Liver (tissue), 3 donors: ENCODE measurements around the gene JOSD2.

ENCODE experiments used
- GABPA ChIP-seq, 2 donors: IDR thresholded peaks in 1 of 2; conservative IDR thresholded peaks in 1 of 2; 2 replicates each; pipeline ENCODE4 v1.6.1; 2016; ENCODE audit warnings: antibody characterized with exemption in 2 of 2, mild to moderate bottlenecking in 1 of 2, moderate library complexity in 1 of 2
- RAD21 ChIP-seq, 2 donors: IDR thresholded peaks; 2 replicates each; pipeline ENCODE4 v1.6.1; 2016; ENCODE audit warnings: antibody characterized with exemption in 2 of 2, mild to moderate bottlenecking in 2 of 2
- TAF1 ChIP-seq: conservative IDR thresholded peaks from 2 replicates; pipeline ENCODE4 v1.6.1; 2016; ENCODE audit warnings: antibody characterized with exemption, mild to moderate bottlenecking
- TF ChIP-seq, protein P1 (sequence below): fragments of 150-350 bp; IDR thresholded peaks from 2 replicates; pipeline ENCODE4 v1.5.1; 2017; ENCODE audit warnings: improper control_type of control experiment, low read depth, low read length; ENCODE audit not compliant: missing input control
- TF ChIP-seq, protein P2 (sequence below): IDR thresholded peaks from 2 replicates; pipeline ENCODE4 v1.6.1; 2016; ENCODE audit warnings: antibody characterized with exemption, mild to moderate bottlenecking
- TF ChIP-seq, protein P3 (sequence below): IDR thresholded peaks from 2 replicates; pipeline ENCODE4 v1.6.1; 2016; ENCODE audit warnings: antibody characterized with exemption
- TF ChIP-seq, protein P4 (sequence below): IDR thresholded peaks from 2 replicates; pipeline ENCODE4 v1.6.1; 2016; ENCODE audit warnings: antibody characterized with exemption
- TF ChIP-seq, protein P5 (sequence below): IDR thresholded peaks from 2 replicates; pipeline ENCODE4 v1.6.1; 2016; ENCODE audit warnings: antibody characterized with exemption
- donor health status: healthy.
- donor health status: healthy.

DNA sequence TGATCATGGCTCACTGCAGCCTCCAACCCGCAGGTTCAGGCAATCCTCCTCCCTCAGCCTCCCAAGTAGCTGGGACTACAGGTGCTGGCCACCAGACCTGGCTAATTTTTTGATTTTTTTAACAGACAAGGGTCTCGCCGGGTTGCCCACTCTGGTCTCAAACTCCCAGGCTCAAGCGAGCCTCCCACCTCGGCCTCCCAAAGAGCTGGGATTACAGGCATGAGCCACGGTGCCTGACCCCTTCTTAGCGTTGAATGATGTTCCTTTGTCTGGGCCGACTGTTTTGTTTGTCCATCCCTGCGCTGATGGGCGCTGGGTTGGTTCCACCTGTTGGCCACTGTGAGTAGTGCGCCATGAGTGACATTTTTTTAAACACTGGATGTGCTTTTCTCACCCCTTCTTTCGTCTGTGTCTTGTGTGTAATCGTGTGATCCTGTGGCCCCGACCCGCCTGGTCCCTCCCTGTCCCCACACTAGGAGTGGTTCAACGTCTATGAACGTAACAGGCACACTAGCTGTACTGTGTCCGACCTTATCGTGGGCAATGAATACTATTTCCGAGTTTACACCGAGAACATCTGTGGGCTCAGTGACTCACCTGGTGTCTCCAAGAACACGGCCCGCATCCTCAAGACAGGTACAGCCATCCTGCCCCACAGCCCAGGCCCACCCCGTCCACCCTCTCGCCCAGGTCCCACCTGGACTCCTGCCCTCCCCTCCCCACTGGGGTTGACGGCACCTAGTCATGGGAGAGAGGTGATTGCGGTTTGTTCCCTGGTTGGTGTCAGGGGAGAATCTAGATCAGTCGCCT, 49.7 kb downstream of the JOSD2 start:
- TF ChIP-seq, protein P1, sequence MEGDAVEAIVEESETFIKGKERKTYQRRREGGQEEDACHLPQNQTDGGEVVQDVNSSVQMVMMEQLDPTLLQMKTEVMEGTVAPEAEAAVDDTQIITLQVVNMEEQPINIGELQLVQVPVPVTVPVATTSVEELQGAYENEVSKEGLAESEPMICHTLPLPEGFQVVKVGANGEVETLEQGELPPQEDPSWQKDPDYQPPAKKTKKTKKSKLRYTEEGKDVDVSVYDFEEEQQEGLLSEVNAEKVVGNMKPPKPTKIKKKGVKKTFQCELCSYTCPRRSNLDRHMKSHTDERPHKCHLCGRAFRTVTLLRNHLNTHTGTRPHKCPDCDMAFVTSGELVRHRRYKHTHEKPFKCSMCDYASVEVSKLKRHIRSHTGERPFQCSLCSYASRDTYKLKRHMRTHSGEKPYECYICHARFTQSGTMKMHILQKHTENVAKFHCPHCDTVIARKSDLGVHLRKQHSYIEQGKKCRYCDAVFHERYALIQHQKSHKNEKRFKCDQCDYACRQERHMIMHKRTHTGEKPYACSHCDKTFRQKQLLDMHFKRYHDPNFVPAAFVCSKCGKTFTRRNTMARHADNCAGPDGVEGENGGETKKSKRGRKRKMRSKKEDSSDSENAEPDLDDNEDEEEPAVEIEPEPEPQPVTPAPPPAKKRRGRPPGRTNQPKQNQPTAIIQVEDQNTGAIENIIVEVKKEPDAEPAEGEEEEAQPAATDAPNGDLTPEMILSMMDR = peak; percentile 85
- TF ChIP-seq, protein P2, sequence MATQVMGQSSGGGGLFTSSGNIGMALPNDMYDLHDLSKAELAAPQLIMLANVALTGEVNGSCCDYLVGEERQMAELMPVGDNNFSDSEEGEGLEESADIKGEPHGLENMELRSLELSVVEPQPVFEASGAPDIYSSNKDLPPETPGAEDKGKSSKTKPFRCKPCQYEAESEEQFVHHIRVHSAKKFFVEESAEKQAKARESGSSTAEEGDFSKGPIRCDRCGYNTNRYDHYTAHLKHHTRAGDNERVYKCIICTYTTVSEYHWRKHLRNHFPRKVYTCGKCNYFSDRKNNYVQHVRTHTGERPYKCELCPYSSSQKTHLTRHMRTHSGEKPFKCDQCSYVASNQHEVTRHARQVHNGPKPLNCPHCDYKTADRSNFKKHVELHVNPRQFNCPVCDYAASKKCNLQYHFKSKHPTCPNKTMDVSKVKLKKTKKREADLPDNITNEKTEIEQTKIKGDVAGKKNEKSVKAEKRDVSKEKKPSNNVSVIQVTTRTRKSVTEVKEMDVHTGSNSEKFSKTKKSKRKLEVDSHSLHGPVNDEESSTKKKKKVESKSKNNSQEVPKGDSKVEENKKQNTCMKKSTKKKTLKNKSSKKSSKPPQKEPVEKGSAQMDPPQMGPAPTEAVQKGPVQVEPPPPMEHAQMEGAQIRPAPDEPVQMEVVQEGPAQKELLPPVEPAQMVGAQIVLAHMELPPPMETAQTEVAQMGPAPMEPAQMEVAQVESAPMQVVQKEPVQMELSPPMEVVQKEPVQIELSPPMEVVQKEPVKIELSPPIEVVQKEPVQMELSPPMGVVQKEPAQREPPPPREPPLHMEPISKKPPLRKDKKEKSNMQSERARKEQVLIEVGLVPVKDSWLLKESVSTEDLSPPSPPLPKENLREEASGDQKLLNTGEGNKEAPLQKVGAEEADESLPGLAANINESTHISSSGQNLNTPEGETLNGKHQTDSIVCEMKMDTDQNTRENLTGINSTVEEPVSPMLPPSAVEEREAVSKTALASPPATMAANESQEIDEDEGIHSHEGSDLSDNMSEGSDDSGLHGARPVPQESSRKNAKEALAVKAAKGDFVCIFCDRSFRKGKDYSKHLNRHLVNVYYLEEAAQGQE = no peak
- TF ChIP-seq, protein P3, sequence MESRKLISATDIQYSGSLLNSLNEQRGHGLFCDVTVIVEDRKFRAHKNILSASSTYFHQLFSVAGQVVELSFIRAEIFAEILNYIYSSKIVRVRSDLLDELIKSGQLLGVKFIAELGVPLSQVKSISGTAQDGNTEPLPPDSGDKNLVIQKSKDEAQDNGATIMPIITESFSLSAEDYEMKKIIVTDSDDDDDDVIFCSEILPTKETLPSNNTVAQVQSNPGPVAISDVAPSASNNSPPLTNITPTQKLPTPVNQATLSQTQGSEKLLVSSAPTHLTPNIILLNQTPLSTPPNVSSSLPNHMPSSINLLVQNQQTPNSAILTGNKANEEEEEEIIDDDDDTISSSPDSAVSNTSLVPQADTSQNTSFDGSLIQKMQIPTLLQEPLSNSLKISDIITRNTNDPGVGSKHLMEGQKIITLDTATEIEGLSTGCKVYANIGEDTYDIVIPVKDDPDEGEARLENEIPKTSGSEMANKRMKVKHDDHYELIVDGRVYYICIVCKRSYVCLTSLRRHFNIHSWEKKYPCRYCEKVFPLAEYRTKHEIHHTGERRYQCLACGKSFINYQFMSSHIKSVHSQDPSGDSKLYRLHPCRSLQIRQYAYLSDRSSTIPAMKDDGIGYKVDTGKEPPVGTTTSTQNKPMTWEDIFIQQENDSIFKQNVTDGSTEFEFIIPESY = no peak
- TF ChIP-seq TAF1 (no peak), GABPA (IDR thresholded peaks at IDR 0.05 in 1 of 2, conservative IDR thresholded peaks at IDR 0.05 in 1 of 2) (no peak), RAD21 (IDR thresholded peaks at IDR 0.05) (peak; percentile 84 to 92)
- TF ChIP-seq, protein P4, sequence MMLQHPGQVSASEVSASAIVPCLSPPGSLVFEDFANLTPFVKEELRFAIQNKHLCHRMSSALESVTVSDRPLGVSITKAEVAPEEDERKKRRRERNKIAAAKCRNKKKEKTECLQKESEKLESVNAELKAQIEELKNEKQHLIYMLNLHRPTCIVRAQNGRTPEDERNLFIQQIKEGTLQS = no peak
- TF ChIP-seq, protein P5, sequence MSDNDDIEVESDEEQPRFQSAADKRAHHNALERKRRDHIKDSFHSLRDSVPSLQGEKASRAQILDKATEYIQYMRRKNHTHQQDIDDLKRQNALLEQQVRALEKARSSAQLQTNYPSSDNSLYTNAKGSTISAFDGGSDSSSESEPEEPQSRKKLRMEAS = no peak
